Lower lobe of right lung (tissue), 2 donors: ENCODE measurements around the gene FOXN1. TPM values are rescaled to one million over a fixed set of nuclear protein-coding genes. Genes with fewer than 3 reads are reported as not detected.

Source experiments
- ATAC-seq, 2 donors: fragments of 200-7000 bp; cut with Tn5 transposase; one replicate each; pipeline ENCODE4 v1.9.1; 2020 to 2022; ENCODE audit warnings: mild to moderate bottlenecking in 2 of 2, moderate library complexity in 2 of 2
- DNase-seq: peaks from one replicate; pipeline ENCODE4 v3.0.0-alpha.2; 2020
- H3K27ac ChIP-seq: fragments of 200-600 bp; one replicate; pipeline ENCODE4 v1.8.0; 2022
- H3K27me3 ChIP-seq: fragments of 200-600 bp; one replicate; pipeline ENCODE4 v1.8.0; 2022; ENCODE audit warnings: low read depth
- H3K36me3 ChIP-seq: fragments of 200-600 bp; one replicate; pipeline ENCODE4 v1.8.0; 2022; ENCODE audit warnings: mild to moderate bottlenecking
- H3K4me1 ChIP-seq: fragments of 200-600 bp; one replicate; pipeline ENCODE4 v1.8.0; 2022
- H3K4me3 ChIP-seq: fragments of 200-600 bp; one replicate; pipeline ENCODE4 v1.8.0; 2022; ENCODE audit warnings: mild to moderate bottlenecking
- H3K9me3 ChIP-seq: fragments of 200-600 bp; one replicate; pipeline ENCODE4 v1.8.0; 2022
- intact Hi-C: fragments of 100-400 bp; cut with DNase I; formaldehyde crosslinking; loops from one replicate; pipeline ENCODE4 v1.11.0; 2022
- total RNA-seq: library from RNA; stranded (reverse); fragmentation: NEBNext Ultra II Directional; extraction: Animal tissue kit (Norgen Biotek cat#: 25700); gene quantifications from one replicate; pipeline ENCODE4 v1.2.1, GENCODE V29; 2021
- TF ChIP-seq, protein P1 (sequence below): fragments of 200-600 bp; IDR thresholded peaks from one replicate; pipeline ENCODE4 v1.8.0; 2022; ENCODE audit warnings: antibody characterized with exemption, mild to moderate bottlenecking
- donor health status: DM: no; HTN: yes; CAD: no; lungs with severe emphysema.

Gene FOXN1
- total RNA-seq, 1 donor from 2014 or later = 0.15 TPM

DNA sequence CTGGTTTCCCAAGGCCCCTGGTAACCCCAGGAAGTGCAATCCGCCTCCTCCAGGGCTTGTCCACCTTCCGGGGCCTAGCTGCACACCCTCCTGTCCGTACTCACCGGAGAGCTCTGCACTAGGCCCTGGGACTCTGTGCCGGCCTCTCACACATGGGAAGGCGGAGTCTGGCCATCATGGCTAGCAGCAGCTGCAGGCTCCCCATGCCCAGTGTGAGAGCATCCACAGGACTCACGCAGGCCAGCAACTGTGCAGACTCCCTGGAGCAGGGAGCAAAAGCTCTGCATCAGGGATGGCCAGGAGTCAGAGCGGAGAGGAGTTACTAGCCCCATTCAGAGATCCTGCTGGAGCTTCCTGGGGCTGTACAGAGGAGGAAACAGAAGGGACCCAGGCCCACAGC, 20.2 kb downstream of the FOXN1 start:
- DNase-seq (no peak), ATAC-seq (no peak)
- Histone ChIP-seq H3K27me3 (peaks cover 8% of the 10 kb centered on the region), H3K27ac (no peak overlapping the region), H3K9me3 (no peaks in the 10 kb centered on the region), H3K36me3 (no peaks in the 10 kb centered on the region), H3K4me1 (peaks cover 25% of the 10 kb centered on the region), H3K4me3 (no peak overlapping the region)
- TF ChIP-seq, protein P1, sequence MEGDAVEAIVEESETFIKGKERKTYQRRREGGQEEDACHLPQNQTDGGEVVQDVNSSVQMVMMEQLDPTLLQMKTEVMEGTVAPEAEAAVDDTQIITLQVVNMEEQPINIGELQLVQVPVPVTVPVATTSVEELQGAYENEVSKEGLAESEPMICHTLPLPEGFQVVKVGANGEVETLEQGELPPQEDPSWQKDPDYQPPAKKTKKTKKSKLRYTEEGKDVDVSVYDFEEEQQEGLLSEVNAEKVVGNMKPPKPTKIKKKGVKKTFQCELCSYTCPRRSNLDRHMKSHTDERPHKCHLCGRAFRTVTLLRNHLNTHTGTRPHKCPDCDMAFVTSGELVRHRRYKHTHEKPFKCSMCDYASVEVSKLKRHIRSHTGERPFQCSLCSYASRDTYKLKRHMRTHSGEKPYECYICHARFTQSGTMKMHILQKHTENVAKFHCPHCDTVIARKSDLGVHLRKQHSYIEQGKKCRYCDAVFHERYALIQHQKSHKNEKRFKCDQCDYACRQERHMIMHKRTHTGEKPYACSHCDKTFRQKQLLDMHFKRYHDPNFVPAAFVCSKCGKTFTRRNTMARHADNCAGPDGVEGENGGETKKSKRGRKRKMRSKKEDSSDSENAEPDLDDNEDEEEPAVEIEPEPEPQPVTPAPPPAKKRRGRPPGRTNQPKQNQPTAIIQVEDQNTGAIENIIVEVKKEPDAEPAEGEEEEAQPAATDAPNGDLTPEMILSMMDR = no peak
- intact Hi-C loops = no loop called here

- peak overlapping the region; percentile 31 for H3K27ac ChIP-seq
- ATAC-seq = no peak
- TF ChIP-seq, protein P1 = no peak
These were observed 21.1 kb downstream of the FOXN1 start for GRCh38 chr17:28527181-28527681.

DNA sequence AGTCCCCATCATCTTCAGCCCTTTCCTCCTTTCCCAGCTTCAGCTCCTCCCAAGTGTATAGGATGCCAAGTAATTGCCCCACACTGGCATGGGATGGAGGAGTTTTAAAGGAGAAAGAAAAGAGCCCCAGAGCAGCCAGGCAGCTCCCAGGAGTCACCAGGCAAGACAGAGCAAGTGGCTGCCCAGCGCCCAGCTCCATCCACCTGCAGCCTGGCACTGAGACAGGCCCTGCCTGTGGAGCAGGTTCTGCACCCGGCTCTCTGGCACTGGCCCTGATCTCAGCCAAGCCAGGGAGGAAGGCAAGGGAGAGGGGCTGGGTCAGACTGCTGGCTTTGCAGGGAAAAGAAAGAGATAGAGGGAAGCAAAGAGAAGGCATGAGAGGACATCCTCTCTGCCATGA, 21.7 kb downstream of the FOXN1 start:
- intact Hi-C loops = no loop called here
- peak; percentile 76 for DNase-seq

More at GRCh38 chr17:28527181-28527681, 21.1 kb downstream of the FOXN1 start:
- intact Hi-C loops = no loop called here
- no peak for DNase-seq
- Histone ChIP-seq H3K4me3 (no peak overlapping the region), H3K27me3 (peaks cover 10% of the 10 kb centered on the region), H3K9me3 (no peaks in the 10 kb centered on the region), H3K36me3 (no peaks in the 10 kb centered on the region), H3K4me1 (peaks cover 25% of the 10 kb centered on the region)

DNA sequence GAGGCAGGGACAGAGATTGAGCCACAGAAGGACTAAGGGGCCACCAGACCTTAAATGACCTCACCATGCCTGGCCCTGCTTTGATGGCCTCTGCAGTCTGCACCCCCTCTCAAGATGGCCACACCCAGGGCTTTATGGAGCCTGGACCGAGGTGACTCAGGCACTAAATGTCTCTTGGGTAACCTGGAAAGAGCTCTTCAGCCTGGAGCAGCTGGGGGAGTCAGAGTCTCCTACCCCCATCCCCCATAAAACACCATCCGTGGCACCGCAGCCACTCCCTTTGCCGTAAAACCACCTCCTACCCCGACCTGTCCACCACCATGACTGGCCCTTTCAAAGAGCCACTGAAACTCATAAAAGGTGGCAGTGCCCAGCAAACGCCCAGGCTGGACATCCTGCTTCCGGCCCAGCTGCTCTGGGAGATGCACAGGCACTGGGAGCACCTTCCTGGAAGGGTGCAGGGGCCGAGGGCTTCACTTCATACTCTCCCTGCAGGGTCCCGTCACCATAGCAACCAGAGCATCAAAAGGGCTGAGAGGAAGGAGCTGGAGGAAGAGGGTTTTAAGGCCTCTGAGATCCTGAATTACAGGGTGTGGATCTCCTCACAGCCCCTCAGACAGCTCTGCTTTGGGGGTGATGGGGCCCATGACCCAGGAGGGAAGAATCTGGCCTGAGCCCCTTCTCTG, 22.3 kb downstream of the FOXN1 start:
- peak overlapping the region; percentile 46 for H3K27ac ChIP-seq
- H3K36me3 ChIP-seq = no peaks in the 10 kb centered on the region
- DNase-seq (no peak), ATAC-seq (peak; percentile 40 to 43)
- no peak overlapping the region for H3K4me3 ChIP-seq
- H3K4me1 ChIP-seq = peaks cover 25% of the 10 kb centered on the region
- TF ChIP-seq, protein P1 = no peak
- H3K27me3 ChIP-seq = peaks cover 10% of the 10 kb centered on the region
- intact Hi-C loops = no loop called here
- H3K9me3 ChIP-seq = no peaks in the 10 kb centered on the region

More for the DNA sequence above, 21.7 kb downstream of the FOXN1 start:
- Histone ChIP-seq H3K4me1 (peaks cover 25% of the 10 kb centered on the region), H3K4me3 (no peak overlapping the region), H3K27me3 (peaks cover 10% of the 10 kb centered on the region), H3K36me3 (no peaks in the 10 kb centered on the region), H3K9me3 (no peaks in the 10 kb centered on the region), H3K27ac (peak overlapping the region; percentile 46)
- ATAC-seq = peak; percentile 25 to 60
- TF ChIP-seq, protein P1 = no peak

- Histone ChIP-seq H3K4me1 (peaks cover 25% of the 10 kb centered on the region), H3K27ac (no peak overlapping the region), H3K36me3 (no peaks in the 10 kb centered on the region), H3K4me3 (no peak overlapping the region), H3K9me3 (no peaks in the 10 kb centered on the region), H3K27me3 (peaks cover 10% of the 10 kb centered on the region)
- TF ChIP-seq, protein P1 = no peak
- no peak for ATAC-seq
- DNase-seq = no peak
- intact Hi-C loops = no loop called here
These were observed 22.9 kb downstream of the FOXN1 start for GRCh38 chr17:28529013-28529400.
